HL-60 (cell line): Measurements from ENCODE around the gene PSMB7.

ENCODE experiments used
- GABPA ChIP-seq: IDR thresholded peaks from 2 replicates; pipeline ENCODE4 v1.6.1; 2012; ENCODE audit warnings: low read depth
- POLR2AphosphoS5 ChIP-seq: IDR thresholded peaks from 2 replicates; pipeline ENCODE4 v1.6.1; 2012; ENCODE audit warnings: low read depth
- SPI1 ChIP-seq: IDR thresholded peaks from 2 replicates; pipeline ENCODE4 v1.6.1; 2012; ENCODE audit warnings: low read depth, mild to moderate bottlenecking, borderline replicate concordance
- TF ChIP-seq, protein P1 (sequence below): IDR thresholded peaks from 2 replicates; pipeline ENCODE4 v1.6.1; 2012; ENCODE audit warnings: low read depth; ENCODE audit not compliant: insufficient replicate concordance
- TF ChIP-seq, protein P2 (sequence below): IDR thresholded peaks from one replicate; pipeline ENCODE4 v1.5.1; 2011; ENCODE audit warnings: low read length, control low read depth, inconsistent platforms; ENCODE audit not compliant: insufficient read depth

DNA sequence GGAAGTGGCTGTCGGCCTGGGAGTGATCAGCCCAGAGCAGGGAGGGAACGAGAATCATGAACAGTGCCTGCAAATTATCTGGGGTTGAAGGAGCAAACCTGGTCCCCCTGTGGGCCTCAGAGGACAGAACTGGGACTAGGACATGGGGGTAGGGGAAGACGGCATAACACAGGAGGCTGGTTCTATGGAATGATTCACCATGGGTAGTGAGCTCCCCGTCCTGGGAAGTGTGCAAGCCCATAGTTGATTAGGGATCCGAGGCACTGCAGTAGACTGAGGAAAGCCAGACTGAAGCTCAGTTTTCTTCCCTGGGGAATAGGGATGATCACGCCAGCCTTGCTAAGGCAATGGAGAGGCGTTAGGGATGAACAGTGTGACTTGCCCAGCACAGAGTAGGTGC lies 40.6 kb upstream of the PSMB7 start:
- TF ChIP-seq, protein P1, sequence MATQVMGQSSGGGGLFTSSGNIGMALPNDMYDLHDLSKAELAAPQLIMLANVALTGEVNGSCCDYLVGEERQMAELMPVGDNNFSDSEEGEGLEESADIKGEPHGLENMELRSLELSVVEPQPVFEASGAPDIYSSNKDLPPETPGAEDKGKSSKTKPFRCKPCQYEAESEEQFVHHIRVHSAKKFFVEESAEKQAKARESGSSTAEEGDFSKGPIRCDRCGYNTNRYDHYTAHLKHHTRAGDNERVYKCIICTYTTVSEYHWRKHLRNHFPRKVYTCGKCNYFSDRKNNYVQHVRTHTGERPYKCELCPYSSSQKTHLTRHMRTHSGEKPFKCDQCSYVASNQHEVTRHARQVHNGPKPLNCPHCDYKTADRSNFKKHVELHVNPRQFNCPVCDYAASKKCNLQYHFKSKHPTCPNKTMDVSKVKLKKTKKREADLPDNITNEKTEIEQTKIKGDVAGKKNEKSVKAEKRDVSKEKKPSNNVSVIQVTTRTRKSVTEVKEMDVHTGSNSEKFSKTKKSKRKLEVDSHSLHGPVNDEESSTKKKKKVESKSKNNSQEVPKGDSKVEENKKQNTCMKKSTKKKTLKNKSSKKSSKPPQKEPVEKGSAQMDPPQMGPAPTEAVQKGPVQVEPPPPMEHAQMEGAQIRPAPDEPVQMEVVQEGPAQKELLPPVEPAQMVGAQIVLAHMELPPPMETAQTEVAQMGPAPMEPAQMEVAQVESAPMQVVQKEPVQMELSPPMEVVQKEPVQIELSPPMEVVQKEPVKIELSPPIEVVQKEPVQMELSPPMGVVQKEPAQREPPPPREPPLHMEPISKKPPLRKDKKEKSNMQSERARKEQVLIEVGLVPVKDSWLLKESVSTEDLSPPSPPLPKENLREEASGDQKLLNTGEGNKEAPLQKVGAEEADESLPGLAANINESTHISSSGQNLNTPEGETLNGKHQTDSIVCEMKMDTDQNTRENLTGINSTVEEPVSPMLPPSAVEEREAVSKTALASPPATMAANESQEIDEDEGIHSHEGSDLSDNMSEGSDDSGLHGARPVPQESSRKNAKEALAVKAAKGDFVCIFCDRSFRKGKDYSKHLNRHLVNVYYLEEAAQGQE = no peak
- TF ChIP-seq, protein P2, sequence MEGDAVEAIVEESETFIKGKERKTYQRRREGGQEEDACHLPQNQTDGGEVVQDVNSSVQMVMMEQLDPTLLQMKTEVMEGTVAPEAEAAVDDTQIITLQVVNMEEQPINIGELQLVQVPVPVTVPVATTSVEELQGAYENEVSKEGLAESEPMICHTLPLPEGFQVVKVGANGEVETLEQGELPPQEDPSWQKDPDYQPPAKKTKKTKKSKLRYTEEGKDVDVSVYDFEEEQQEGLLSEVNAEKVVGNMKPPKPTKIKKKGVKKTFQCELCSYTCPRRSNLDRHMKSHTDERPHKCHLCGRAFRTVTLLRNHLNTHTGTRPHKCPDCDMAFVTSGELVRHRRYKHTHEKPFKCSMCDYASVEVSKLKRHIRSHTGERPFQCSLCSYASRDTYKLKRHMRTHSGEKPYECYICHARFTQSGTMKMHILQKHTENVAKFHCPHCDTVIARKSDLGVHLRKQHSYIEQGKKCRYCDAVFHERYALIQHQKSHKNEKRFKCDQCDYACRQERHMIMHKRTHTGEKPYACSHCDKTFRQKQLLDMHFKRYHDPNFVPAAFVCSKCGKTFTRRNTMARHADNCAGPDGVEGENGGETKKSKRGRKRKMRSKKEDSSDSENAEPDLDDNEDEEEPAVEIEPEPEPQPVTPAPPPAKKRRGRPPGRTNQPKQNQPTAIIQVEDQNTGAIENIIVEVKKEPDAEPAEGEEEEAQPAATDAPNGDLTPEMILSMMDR = no peak
- no peak for TF ChIP-seq GABPA
- TF ChIP-seq POLR2AphosphoS5 = no peak
- TF ChIP-seq SPI1 = no peak
